Measurements from ENCODE around the gene CD5L. TPM values are rescaled to one million over a fixed set of nuclear protein-coding genes. Genes with fewer than 3 reads are reported as not detected.

CD5L gene
- total and polyA plus RNA-seq, 4 donors, result 7.9 to 124 (median 35.4) TPM

DNA sequence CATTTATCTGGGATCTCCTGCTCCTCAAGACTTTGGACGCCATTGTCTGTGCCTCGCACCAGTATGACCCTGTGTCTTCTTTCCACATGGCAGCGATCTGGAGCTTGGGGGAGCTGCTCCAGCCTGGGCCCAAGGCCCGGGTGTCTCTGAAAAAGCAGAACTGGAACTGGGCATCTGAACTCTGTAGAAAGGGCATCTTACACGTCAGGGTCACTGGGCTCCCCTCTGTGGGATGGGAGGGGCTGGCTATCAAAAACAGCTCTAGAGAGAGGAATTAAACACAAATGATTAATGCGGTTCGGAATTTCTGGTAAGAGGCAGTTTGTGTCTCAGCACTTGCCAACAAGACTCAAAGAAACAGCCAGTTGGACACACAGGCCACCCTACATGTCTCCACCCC lies 37.8 kb downstream of the CD5L start:
- H3K27me3 ChIP-seq (ENCODE audit: control insufficient read depth in 4 of 4, insufficient read depth in 4 of 4, low read length in 3 of 4), result peaks cover 0 to 10% (median 0%) of the 10 kb centered on the region in 4 donors
- DNase-seq (ENCODE audit: low spot score), result no peak
- H3K4me1 ChIP-seq (ENCODE audit: control insufficient read depth in 4 of 4, insufficient read depth in 4 of 4, low read length in 3 of 4), result no peaks in the 10 kb centered on the region
- TF ChIP-seq RAD21 (IDR thresholded peaks at IDR 0.05) (no peak), HNF4A (conservative IDR thresholded peaks at IDR 0.05) (no peak), FOXA2 (IDR thresholded peaks at IDR 0.05) (no peak), TAF1 (conservative IDR thresholded peaks at IDR 0.05) (no peak), HNF4G (IDR thresholded peaks at IDR 0.05) (no peak), SP1 (IDR thresholded peaks at IDR 0.05) (no peak), YY1 (IDR thresholded peaks at IDR 0.05) (no peak), FOXA1 (IDR thresholded peaks at IDR 0.05) (no peak), JUND (IDR thresholded peaks at IDR 0.05) (no peak)
- TF ChIP-seq, protein P1, sequence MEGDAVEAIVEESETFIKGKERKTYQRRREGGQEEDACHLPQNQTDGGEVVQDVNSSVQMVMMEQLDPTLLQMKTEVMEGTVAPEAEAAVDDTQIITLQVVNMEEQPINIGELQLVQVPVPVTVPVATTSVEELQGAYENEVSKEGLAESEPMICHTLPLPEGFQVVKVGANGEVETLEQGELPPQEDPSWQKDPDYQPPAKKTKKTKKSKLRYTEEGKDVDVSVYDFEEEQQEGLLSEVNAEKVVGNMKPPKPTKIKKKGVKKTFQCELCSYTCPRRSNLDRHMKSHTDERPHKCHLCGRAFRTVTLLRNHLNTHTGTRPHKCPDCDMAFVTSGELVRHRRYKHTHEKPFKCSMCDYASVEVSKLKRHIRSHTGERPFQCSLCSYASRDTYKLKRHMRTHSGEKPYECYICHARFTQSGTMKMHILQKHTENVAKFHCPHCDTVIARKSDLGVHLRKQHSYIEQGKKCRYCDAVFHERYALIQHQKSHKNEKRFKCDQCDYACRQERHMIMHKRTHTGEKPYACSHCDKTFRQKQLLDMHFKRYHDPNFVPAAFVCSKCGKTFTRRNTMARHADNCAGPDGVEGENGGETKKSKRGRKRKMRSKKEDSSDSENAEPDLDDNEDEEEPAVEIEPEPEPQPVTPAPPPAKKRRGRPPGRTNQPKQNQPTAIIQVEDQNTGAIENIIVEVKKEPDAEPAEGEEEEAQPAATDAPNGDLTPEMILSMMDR (IDR thresholded peaks at IDR 0.05; ENCODE audit: low read depth, low read length, missing input control), result no peak
- TF ChIP-seq, protein P2, sequence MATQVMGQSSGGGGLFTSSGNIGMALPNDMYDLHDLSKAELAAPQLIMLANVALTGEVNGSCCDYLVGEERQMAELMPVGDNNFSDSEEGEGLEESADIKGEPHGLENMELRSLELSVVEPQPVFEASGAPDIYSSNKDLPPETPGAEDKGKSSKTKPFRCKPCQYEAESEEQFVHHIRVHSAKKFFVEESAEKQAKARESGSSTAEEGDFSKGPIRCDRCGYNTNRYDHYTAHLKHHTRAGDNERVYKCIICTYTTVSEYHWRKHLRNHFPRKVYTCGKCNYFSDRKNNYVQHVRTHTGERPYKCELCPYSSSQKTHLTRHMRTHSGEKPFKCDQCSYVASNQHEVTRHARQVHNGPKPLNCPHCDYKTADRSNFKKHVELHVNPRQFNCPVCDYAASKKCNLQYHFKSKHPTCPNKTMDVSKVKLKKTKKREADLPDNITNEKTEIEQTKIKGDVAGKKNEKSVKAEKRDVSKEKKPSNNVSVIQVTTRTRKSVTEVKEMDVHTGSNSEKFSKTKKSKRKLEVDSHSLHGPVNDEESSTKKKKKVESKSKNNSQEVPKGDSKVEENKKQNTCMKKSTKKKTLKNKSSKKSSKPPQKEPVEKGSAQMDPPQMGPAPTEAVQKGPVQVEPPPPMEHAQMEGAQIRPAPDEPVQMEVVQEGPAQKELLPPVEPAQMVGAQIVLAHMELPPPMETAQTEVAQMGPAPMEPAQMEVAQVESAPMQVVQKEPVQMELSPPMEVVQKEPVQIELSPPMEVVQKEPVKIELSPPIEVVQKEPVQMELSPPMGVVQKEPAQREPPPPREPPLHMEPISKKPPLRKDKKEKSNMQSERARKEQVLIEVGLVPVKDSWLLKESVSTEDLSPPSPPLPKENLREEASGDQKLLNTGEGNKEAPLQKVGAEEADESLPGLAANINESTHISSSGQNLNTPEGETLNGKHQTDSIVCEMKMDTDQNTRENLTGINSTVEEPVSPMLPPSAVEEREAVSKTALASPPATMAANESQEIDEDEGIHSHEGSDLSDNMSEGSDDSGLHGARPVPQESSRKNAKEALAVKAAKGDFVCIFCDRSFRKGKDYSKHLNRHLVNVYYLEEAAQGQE (IDR thresholded peaks at IDR 0.05), result no peak
- TF ChIP-seq, protein P3, sequence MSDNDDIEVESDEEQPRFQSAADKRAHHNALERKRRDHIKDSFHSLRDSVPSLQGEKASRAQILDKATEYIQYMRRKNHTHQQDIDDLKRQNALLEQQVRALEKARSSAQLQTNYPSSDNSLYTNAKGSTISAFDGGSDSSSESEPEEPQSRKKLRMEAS (IDR thresholded peaks at IDR 0.05), result no peak
- no peak overlapping the region for H3K27ac ChIP-seq (ENCODE audit: low read depth in 1 of 2, low read length in 2 of 2)
- H3K9me3 ChIP-seq (ENCODE audit: control insufficient read depth in 4 of 4, low read length in 3 of 4), result no peaks in the 10 kb centered on the region
- no peaks in the 10 kb centered on the region for H3K36me3 ChIP-seq (ENCODE audit: control insufficient read depth in 4 of 4, insufficient read depth in 3 of 4, low read depth in 1 of 4, low read length in 3 of 4)
- H3K4me3 ChIP-seq (ENCODE audit: low read depth in 1 of 3, low read length in 3 of 3), result no peak overlapping the region
- WGBS, result 72% methylated on average over 7 of the region's 7 CpGs
- H3K9ac ChIP-seq (ENCODE audit: low read depth in 1 of 2, low read length in 2 of 2), result no peak overlapping the region

DNA sequence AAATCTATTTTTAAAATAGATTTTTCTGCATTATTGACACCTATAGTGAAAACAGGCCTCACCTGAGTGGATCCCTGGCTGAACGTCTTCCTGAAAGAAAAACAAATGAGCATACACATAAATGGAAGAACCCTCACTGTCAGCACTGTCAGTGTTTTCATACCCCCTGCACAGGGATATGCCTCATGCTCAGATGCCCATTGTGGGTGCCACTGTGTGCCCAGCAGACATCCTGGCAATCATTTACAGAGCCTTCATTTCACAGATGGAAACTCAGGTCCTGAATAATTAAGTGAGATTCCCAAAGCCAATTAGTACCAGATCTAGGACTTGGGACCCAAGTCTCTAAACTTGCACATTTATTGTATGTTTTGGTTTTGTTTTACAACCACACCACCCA lies 41.6 kb downstream of the CD5L start:
- Histone ChIP-seq H3K36me3 (ENCODE audit: control insufficient read depth in 4 of 4, insufficient read depth in 3 of 4, low read depth in 1 of 4, low read length in 3 of 4) (no peaks in the 10 kb centered on the region), H3K27me3 (ENCODE audit: control insufficient read depth in 4 of 4, insufficient read depth in 4 of 4, low read length in 3 of 4) (peaks cover 0 to 5% (median 0%) of the 10 kb centered on the region in 4 donors), H3K4me3 (ENCODE audit: low read depth in 1 of 3, low read length in 3 of 3) (no peak overlapping the region), H3K4me1 (ENCODE audit: control insufficient read depth in 4 of 4, insufficient read depth in 4 of 4, low read length in 3 of 4) (no peaks in the 10 kb centered on the region), H3K27ac (ENCODE audit: low read depth in 1 of 2, low read length in 2 of 2) (no peak overlapping the region), H3K9ac (ENCODE audit: low read depth in 1 of 2, low read length in 2 of 2) (no peak overlapping the region), H3K9me3 (ENCODE audit: control insufficient read depth in 4 of 4, low read length in 3 of 4) (no peaks in the 10 kb centered on the region)
- 72% methylated on average over 1 of the region's 1 CpG for WGBS
- DNase-seq (ENCODE audit: low spot score), result no peak
- no peak for TF ChIP-seq SP1 (IDR thresholded peaks at IDR 0.05)
- no peak for TF ChIP-seq GABPA (IDR thresholded peaks at IDR 0.05 in 1 of 2, conservative IDR thresholded peaks at IDR 0.05 in 1 of 2)
- TF ChIP-seq RAD21 (IDR thresholded peaks at IDR 0.05), result no peak
- TF ChIP-seq, protein P2 (IDR thresholded peaks at IDR 0.05), result no peak
- no peak for TF ChIP-seq FOXA2 (IDR thresholded peaks at IDR 0.05)
- no peak for TF ChIP-seq RXRA (IDR thresholded peaks at IDR 0.05)
- TF ChIP-seq NR2F2 (IDR thresholded peaks at IDR 0.05), result no peak
- TF ChIP-seq YY1 (IDR thresholded peaks at IDR 0.05), result no peak
